ENCODE data around the gene COMMD1.

DNA sequence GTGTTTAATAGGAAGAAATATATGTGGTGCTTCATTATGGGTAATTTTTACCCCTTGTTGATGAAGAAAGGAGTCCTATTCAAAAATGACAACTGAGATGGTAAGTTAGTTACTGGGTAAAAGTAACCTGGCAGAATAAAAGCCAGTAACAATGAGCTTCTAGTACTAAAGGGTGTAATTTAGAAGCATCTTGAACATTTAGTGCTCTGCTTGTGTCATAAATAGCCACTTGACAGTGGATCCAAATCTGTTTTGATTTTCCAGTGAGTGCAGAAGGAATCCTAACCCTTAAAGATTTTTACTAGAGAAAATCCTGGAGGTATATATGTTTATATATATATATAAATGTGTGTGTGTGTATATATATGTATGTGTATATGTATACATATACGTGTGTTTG, 15.1 kb downstream of the COMMD1 start:
- TF ChIP-seq, protein P1, sequence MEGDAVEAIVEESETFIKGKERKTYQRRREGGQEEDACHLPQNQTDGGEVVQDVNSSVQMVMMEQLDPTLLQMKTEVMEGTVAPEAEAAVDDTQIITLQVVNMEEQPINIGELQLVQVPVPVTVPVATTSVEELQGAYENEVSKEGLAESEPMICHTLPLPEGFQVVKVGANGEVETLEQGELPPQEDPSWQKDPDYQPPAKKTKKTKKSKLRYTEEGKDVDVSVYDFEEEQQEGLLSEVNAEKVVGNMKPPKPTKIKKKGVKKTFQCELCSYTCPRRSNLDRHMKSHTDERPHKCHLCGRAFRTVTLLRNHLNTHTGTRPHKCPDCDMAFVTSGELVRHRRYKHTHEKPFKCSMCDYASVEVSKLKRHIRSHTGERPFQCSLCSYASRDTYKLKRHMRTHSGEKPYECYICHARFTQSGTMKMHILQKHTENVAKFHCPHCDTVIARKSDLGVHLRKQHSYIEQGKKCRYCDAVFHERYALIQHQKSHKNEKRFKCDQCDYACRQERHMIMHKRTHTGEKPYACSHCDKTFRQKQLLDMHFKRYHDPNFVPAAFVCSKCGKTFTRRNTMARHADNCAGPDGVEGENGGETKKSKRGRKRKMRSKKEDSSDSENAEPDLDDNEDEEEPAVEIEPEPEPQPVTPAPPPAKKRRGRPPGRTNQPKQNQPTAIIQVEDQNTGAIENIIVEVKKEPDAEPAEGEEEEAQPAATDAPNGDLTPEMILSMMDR (IDR thresholded peaks at IDR 0.05) = no peak
- TF ChIP-seq POLR2AphosphoS5 (IDR thresholded peaks at IDR 0.05) = no peak
- TF ChIP-seq POLR2A (IDR thresholded peaks at IDR 0.05) = no peak
